ENCODE data around the gene L3MBTL4.
"Not testable (repeated sequence)": the region's sequence is repeated elsewhere in the genome, so short reads cannot be mapped to it uniquely, and the experiment has no call there.

L3MBTL4 gene

DNA sequence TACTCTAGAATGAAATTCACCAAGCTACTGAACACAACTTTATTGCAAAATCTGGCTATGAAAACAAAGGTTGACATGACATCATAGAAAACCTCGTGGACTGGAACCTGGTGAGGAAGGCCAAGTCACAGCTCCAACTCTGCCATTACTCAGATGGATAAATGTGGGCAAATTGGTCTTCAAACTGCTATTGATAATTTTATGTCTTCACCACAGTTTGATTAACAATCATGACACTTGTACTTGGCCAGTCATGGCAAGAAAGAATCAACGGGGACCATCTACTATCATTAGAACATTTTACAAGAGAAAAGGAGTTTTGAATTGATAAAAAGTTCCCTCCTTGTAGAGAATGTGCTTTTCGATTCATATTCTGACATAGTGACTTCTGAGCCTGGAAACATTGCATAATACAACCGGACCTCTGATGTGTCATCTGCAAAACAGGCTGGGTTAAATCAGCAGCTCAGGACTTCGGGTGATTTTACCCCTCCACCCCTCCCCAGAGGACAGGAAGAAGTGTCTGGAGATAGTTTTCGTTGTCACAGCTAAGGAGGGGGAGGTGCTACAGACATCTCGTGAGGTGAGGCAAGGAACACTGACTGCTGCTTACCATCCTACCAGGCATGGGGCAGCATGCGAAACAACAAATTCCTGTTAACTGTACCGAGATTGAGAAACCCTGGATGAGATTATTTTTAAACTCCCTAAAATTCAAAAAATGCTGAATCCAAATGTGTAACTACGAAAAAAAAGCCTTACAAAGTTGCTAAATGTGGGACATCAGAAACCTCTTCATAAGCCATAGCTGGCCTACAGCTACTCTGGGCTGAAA lies 8.4 kb downstream of the L3MBTL4 start:
- no peak for DNase-seq

DNA sequence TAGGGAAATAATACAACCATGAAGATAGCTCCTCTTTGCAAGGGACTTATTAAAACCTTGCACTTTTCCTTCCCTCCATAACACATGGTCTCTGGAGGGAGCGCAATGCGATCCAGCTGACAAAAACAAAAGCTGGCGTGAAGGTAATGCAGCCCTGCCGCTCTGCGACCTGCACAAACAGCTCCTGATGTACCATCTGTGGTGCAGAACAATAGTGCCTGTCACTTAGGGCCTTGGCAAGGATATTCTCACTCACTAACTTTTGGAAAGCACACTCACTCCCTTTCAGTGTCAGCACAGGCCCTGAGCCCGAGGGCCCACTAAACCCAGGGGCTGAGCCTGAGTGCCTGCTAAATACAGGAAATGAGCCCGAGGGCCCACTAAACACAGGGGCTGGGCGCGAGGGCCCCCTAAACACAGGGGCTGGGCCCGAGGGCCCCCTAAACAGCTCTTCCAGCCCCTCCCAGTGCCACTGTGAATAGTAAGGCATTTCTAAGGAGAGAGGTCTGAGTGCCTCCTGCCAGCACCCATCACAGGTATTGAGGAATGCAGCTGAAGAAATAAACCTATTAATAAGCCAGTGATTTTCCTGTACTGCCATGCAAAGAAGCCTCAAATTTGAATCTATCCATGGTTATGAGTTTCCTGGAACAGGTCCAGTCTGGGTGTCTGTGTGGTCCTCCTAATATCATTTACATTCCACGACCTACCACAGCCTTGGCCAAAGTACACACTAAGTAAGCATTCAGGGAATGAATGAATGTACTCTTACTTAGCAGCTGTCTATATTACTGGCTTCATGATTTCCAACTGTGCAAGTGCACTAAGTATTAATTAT lies 9.3 kb downstream of the L3MBTL4 start:
- DNase-seq: no peak

DNA sequence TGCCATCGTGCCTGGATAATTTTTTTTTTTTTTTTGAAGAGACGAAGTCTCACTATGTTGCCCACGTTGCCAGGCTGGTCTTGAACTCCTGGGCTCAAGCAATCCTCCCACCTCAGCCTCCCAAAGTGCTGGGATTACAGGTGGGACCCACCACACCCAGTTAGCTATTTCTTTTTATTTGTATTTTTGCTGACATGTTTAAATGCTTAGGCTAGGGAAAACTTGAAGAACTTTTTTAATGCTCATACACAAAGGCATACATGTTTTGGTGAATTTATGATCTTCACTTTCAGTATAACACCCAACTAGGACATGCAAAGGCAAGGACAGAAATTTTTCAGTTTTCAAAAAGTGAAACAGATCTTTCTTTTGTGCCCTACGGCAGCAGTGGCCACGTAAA lies 9.9 kb downstream of the L3MBTL4 start:
- DNase-seq: no peak

GRCh38 chr18:6401687-6402086 lies 13.0 kb downstream of the L3MBTL4 start:
- no peak for DNase-seq

GRCh38 chr18:6399776-6400175 lies 14.9 kb downstream of the L3MBTL4 start:
- DNase-seq: no peak

DNA sequence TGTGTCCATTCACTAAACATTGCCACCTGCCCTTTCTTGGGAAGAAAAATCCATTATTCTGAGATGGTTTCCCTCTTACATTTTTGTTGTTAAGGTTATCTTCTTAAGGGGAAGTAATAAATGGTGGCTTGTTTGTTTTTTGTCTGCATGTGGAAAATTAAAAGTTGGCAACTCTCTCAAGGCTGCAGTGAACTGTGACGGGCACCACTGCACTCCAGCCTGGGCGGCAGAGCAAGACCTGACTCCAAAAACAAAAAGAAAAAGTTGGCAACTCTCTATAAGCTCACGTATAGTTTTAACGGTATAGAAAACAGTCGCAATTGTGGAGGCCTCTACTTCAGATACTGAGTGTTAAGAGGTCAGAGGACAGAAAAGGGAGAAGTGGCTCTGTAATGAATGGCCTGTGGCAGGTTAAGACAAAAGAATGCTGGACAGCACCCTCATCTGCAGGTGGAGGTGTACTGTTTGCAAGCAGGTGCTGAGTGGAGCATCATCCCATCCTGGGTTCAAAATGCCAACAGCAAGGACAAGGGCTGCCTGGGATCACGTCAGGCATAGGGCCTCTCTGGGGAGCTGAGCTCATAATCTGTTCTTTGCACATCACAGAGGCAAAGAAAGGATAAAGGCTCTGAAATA lies 16.7 kb downstream of the L3MBTL4 start:
- DNase-seq: no peak

DNA sequence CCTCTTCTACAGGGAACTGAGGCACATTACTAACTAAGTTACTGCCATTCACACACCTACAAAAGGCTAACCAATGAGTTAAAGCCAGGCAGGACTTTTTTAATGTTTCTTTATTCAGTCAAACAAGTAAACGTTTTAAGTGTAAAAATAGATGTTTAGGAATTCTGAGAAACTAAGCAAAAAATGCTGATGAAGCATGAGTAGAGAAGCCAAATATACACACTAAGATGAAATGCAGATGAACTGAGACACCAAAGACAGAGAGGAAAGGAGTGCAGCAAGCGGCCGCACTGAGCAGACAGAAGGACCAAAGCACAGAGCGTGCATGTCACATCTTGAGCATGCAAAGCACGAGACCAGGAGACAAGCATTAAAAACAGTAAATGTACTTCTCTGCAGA lies 17.9 kb downstream of the L3MBTL4 start:
- no peak for DNase-seq

GRCh38 chr18:6396276-6396675 lies 18.4 kb downstream of the L3MBTL4 start:
- no peak for DNase-seq

GRCh38 chr18:6389005-6389404 lies 25.7 kb downstream of the L3MBTL4 start:
- DNase-seq: no peak

GRCh38 chr18:6382963-6383362 lies 31.7 kb downstream of the L3MBTL4 start:
- no peak for DNase-seq

GRCh38 chr18:6377473-6377872 lies 37.2 kb downstream of the L3MBTL4 start:
- not testable (repeated sequence) for DNase-seq

DNA sequence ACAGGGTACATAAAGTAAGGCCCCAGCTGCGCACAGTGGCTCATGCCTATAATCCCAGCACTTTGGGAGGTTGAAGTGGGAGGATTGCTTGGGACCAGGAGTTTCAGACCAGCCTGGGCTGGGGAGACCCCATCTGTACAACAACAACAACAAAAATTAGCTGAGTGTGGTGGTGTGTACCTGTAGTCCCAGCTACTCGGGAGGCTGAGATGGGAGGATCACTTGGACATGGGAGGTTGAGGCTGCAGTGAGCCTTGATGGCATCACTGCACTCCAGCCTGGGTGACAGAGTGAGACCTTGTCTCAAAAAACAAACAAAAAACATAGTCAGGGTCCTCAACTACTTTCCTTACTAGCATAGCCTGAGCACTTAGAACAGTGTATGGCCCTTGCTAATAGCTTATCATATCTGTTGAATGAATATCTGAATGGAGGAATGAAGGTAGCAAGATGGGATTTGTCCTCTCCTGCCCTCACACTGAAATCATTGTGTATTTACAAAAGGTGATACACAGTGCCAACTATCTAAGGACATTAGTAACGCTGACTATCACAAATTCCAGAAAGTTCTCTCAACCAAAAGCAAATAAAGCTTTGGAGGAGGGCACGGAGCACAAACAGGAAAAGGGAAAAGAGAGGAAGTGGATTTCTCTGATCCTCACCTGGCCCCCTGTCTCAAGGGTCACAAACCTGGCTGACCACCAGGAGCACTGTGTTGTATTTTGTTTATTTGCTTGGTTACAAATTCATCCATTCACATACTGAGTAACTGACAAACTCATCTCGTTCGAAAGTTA lies 38.1 kb downstream of the L3MBTL4 start:
- no peak for DNase-seq

- no peak for DNase-seq
Measured at GRCh38 chr18:6374935-6375529, 39.7 kb downstream of the L3MBTL4 start.

DNA sequence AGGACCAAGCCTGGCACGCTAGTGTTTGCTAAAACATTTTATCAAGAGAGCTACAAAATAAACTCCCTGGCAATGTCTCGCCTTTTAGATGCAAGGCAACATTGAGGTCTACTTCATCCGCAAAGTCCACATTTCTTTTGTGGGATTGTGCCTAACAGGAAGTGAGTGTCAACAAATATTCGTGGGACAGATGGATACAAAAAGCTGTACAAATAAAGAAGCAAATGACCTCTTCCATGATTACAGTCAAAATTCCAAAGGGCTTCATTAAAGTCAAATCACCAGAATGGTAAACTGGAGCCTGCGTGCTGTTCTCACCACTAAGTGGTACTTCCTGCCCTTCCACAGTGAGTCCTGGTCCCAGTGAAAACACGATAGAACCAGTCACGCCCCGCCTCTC lies 40.4 kb downstream of the L3MBTL4 start:
- no peak for DNase-seq

- DNase-seq: no peak
Measured at GRCh38 chr18:6373187-6373586, 41.5 kb downstream of the L3MBTL4 start.

DNA sequence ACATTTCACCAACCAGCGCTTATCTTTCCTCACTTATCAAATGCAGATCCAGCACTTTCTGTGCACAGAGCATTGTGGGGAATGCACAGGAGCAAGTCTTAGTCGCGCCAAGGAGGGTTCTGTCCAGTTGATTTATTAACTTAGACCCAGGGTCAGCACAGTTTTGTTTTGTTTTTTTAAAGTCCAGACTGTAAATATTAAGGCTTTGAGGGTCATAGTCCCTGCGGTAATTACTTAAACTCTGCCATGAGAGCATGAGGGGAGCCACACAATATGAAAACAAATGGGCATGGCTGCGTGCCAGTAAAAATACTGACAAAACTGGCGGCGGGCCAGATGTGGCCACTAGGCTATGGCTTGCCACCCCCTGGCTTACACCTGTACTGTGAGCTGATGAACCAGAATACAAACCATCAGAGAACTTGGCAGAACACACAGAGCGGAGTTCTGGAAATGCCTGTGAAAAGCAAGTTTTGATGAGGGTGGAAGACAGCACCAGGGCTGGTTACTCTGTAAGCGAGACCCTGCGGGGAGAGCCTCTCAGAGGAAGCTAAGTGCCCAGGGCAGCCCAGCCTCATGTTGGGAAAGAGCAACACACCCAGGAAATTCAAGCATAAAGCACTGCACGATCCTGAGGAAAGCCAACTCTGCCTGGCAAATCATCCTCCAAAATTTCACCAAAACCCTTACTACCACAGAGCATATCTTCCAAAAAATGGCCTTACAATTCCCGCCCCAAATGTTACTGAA lies 43.6 kb downstream of the L3MBTL4 start:
- DNase-seq: no peak

GRCh38 chr18:6370410-6370809 lies 44.3 kb downstream of the L3MBTL4 start:
- DNase-seq: no peak

DNA sequence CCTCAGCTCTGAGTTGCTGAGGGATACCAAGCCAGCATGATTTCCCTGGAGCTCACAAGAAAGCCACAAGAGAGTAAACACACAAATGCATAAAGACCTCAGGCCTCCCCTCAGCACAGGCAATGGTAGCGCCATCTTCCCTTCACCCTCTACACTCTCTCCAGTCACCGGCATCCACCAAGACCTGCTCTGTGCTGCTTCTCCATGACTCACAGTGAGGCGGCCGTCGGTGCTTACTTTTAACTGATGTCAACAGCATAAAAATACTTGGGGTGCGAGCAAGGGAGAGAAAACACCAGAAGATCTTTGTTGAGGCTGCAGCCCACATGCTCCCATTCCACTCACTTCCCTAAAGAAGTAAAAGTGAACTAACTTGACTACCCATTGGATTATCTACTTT lies 46.7 kb downstream of the L3MBTL4 start:
- no peak for DNase-seq

- no peak for DNase-seq
Measured at GRCh38 chr18:6367208-6367607, 47.5 kb downstream of the L3MBTL4 start.

DNA sequence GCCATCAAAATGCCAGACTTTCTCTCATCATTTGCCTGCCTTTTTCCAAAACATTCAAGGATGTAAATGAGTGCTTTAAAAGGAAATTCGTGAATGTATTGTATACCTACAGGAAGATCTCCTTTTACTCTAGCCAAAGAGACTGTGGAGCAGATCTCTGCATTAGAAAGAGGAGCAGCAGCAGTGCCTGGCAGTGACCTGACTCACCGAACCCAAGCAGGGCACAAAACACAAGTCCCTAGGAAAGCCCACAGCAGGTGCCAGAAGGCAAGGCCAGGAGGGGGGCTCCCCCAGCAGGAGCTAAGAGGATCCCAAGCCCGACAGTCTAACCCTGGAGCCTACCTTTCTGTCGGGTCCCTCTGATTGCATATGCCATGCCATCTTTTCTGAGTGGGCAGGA lies 47.9 kb downstream of the L3MBTL4 start:
- no peak for DNase-seq

GRCh38 chr18:6365385-6365784 lies 49.3 kb downstream of the L3MBTL4 start:
- no peak for DNase-seq

GRCh38 chr18:6363216-6363615 lies 51.5 kb downstream of the L3MBTL4 start:
- no peak for DNase-seq

Measured in stimulated activated CD4-positive, alpha-beta T cell treated with anti-CD3 and anti-CD28 coated beads, Interleukin-2, amount 100 ng/mL, for 24 hours (primary cell).